Measurements from ENCODE around the gene SART3.
A peak's percentile ranks its signal among the peaks of the same experiment; 100 is the strongest.

SART3 gene

DNA sequence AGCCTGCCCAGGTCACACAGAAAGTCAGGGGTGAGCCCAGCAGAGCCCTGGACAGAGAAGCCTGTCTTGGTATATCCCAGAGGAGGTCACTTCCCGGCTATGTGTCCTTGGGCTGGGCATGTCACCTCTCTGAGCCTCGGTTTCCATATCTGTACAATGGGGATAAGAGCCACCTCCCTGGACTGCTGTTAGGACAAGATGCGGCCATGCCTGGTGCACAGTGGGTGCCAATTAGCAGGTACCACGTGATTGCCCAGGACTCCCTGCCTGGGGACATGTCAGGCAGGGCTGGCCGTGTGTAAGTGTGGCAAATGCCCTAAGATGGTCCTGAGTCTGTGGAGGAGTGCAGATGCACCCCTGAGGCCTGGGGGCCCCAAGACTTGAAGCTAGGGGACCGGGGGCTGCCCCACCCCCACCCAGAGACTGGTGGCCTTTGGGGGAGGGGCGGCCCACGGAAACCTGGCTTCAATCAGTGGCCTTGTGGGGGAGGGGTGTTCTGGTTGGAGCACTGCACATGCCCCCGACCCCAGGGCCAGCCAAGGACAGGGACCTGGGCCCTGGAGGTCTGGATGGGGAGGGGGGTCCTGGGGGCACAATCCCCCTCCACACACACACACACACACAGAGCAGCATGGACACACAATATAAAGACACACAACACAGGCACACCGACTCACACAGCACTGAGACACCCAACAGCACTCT lies 36.0 kb upstream of the SART3 start:
- TF ChIP-seq, protein P1, sequence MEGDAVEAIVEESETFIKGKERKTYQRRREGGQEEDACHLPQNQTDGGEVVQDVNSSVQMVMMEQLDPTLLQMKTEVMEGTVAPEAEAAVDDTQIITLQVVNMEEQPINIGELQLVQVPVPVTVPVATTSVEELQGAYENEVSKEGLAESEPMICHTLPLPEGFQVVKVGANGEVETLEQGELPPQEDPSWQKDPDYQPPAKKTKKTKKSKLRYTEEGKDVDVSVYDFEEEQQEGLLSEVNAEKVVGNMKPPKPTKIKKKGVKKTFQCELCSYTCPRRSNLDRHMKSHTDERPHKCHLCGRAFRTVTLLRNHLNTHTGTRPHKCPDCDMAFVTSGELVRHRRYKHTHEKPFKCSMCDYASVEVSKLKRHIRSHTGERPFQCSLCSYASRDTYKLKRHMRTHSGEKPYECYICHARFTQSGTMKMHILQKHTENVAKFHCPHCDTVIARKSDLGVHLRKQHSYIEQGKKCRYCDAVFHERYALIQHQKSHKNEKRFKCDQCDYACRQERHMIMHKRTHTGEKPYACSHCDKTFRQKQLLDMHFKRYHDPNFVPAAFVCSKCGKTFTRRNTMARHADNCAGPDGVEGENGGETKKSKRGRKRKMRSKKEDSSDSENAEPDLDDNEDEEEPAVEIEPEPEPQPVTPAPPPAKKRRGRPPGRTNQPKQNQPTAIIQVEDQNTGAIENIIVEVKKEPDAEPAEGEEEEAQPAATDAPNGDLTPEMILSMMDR (conservative IDR thresholded peaks at IDR 0.05; ENCODE audit: low read depth, low read length) = no peak
- H3K4me3 ChIP-seq (ENCODE audit: low read depth, low read length) = peak overlapping the region; percentile 20
- no peak for DNase-seq (ENCODE audit: low read depth)

DNA sequence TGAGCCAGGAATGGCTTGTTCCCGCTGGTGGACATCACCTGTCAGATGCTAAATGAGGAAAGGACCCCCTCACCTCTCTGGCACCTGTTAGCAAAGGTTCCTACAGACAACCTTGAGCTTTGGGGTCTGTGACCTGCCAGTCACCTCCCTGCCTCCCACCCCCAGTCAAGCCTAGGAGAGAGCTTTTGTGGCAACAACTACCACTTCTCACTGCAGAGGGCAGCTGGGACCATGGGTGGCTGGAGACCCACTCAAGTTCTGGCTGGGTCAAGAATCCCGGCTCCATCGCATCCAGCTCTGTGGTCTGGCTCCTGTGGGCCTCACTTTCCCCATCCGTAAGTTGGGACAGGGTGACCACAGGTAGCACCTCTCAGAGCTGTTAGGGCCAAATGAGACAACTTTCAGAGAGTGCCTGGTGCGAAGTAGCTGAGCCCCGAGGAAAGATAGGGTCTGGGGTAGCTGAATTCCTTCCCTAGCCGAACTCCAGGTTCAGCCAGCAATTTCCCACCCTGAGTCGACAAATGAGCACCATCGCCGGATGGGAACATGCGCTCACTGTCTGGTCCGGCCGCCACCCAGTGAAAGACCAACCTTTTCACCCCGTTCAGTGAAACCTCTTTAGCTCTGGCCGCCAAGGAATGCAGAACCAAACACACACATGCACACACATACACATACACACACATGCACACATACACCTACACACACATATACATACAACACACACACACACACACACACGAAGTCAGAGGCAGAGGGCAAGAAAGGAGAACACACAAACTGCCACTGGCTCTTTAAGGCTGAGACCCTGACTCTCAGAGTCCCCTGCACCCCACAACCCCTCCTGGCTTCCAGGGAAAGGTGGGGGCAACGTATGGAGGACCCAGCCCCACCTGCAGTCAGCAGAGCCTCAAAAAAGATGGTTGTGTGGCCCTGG lies 35.0 kb upstream of the SART3 start:
- no peak for DNase-seq (ENCODE audit: low read depth)
- TF ChIP-seq, protein P1 (conservative IDR thresholded peaks at IDR 0.05; ENCODE audit: low read depth, low read length) = no peak
- H3K4me3 ChIP-seq (ENCODE audit: low read depth, low read length) = no peak overlapping the region

DNA sequence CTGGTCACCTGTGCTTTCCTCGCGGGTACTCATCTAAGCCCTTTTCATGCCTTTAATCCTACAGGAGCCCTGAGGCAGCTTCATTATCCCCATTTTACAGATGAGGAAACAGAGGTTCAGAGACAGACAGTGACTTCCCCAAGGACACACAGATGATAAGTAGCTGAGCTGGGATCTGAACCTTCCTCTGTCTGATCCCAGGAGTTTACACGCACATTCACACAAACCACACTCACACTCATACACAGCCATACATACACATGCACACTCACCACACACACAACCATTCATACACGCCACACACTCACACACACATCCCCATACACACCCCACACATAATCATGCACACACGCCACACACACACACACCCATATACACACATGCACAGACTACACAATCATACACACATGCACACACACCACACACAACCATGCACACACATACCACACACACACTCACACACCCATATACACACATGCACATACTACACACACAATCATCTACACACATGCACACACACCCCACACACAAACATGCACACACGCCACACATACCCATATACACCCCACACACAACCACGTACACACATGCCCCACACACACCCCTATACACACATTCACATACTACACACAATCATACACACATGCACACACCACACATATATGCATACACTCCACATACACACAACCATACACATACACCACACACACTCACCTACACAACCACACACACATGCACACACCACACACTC lies 34.2 kb upstream of the SART3 start:
- TF ChIP-seq, protein P1 (conservative IDR thresholded peaks at IDR 0.05; ENCODE audit: low read depth, low read length) = no peak

DNA sequence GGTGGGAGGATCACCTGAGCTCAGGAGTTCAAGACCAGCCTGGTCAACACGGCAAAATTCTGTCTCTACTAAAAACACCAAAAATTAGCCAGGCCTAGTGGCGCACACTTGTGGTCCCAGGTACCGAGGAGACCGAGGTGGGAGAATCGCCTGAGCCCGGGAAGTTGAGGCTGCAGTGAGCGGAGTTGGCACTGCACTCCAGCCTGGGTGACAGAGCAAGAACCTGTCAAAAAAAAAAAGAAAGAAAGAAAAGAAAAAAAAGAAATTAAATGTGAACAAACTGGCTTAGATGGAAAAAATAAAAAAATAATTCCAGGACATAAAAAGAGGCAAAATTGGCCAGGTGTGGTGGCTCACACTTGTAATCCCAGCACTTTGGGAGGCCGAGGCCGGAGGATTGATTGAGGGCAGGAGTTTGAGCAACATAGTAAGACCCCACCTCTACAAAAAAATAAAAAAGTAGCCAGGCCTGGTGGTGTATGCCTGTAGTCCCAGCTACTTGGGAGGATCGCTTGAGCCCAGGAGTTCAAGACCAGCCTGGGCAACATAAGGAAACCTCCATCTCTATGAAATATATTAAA lies 33.4 kb upstream of the SART3 start:
- DNase-seq (ENCODE audit: low read depth) = no peak
- TF ChIP-seq, protein P1 (conservative IDR thresholded peaks at IDR 0.05; ENCODE audit: low read depth, low read length) = no peak
- H3K4me3 ChIP-seq (ENCODE audit: low read depth, low read length) = no peak overlapping the region

More for the DNA sequence above, 34.2 kb upstream of the SART3 start:
- H3K4me3 ChIP-seq (ENCODE audit: low read depth, low read length) = no peak overlapping the region
- no peak for DNase-seq (ENCODE audit: low read depth)

DNA sequence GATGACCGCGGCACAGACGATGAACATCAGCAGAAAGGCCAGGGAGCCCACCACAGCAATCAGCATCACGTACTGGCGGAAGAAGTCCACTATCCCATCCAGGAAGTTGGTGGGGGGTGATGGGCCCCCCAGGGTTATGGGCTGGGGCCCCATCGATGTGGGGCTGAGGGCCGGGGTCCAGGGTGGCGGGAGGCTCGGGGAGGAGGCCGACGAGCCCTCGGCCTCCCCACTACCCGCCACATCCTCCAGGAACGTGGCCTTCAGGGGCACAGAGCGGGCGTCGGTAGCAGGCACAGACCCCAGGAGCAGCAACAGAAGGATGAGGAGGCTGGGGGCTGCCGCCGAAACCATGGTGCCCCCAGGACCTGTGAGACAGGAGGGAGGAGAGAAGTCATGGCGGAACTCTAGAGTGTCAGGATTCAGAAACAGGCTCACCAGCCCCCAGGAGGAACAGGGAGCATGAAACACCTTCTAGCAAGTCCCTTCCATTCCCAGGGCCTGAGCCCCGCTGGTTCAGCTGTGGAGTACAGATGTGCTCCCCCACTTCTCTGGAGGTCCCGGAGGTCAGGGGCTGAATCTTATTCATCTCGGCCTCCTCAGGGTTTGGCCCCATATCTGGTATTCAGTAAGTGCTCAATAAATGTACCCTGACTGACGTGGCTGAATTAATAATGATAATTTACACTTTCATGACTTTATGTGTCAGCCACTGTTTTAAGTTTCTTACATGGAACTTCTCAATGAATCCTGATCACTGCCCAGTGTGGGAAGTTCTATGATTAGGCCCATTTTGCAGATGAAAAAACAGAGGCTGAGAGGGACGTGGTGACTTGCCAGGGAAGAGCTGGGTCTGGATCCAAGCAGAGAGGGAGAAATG lies 31.3 kb upstream of the SART3 start:
- H3K4me3 ChIP-seq (ENCODE audit: low read depth, low read length) = no peak overlapping the region
- TF ChIP-seq, protein P1 (conservative IDR thresholded peaks at IDR 0.05; ENCODE audit: low read depth, low read length) = no peak
- no peak for DNase-seq (ENCODE audit: low read depth)

Data from choroid plexus epithelial cell (primary cell).